ENCODE results near the gene EMC7.
"Not testable (repeated sequence)": the region's sequence is repeated elsewhere in the genome, so short reads cannot be mapped to it uniquely, and the experiment has no call there.

EMC7 gene

GRCh38 chr15:34125945-34126344 lies 24.3 kb upstream of the EMC7 start:
- H3K79me2 ChIP-seq (ENCODE audit: control insufficient read depth, low read length), result no peaks in the 10 kb centered on the region
- no peak overlapping the region for H3K4me3 ChIP-seq (ENCODE audit: low read length)
- no peaks in the 10 kb centered on the region for H3K9me3 ChIP-seq (ENCODE audit: control insufficient read depth, insufficient read depth, low read length)
- no peak overlapping the region for H3K4me2 ChIP-seq (ENCODE audit: low read length)
- no peaks in the 10 kb centered on the region for H3K4me1 ChIP-seq (ENCODE audit: control insufficient read depth, low read length)
- no peaks in the 10 kb centered on the region for H3K36me3 ChIP-seq (ENCODE audit: control insufficient read depth, low read length)
- H3K27me3 ChIP-seq (ENCODE audit: control insufficient read depth, low read length), result peaks cover 6% of the 10 kb centered on the region; the same call in 1 of the 2 replicates
- no peak overlapping the region for H3K27ac ChIP-seq (ENCODE audit: low read depth, low read length)
- H4K20me1 ChIP-seq (ENCODE audit: control insufficient read depth, insufficient read depth, low read depth, low read length), result no peaks in the 10 kb centered on the region
- H3F3A ChIP-seq (ENCODE audit: control insufficient read depth, insufficient read depth), result no peaks in the 10 kb centered on the region
- TF ChIP-seq CTCF (IDR thresholded peaks at IDR 0.05; ENCODE audit: low read depth, low read length, poor library complexity, severe bottlenecking) (no peak), EZH2phosphoT487 (IDR thresholded peaks at IDR 0.05; ENCODE audit: borderline replicate concordance, low read length) (no peak)
- H3K9me2 ChIP-seq (replicated peaks; ENCODE audit: control insufficient read depth, low read length), result no peaks in the 10 kb centered on the region

- no peaks in the 10 kb centered on the region for H3K4me1 ChIP-seq (ENCODE audit: control insufficient read depth, low read length)
- no peak overlapping the region for H3K4me2 ChIP-seq (ENCODE audit: low read length)
- no peak overlapping the region for H3K4me3 ChIP-seq (ENCODE audit: low read length)
- TF ChIP-seq CTCF (IDR thresholded peaks at IDR 0.05; ENCODE audit: low read depth, low read length, poor library complexity, severe bottlenecking), result no peak
- no peak for TF ChIP-seq EZH2phosphoT487 (IDR thresholded peaks at IDR 0.05; ENCODE audit: borderline replicate concordance, low read length)
- no peaks in the 10 kb centered on the region for H3K79me2 ChIP-seq (ENCODE audit: control insufficient read depth, low read length)
- H3K9me3 ChIP-seq (ENCODE audit: control insufficient read depth, insufficient read depth, low read length), result no peaks in the 10 kb centered on the region
- no peaks in the 10 kb centered on the region for H3F3A ChIP-seq (ENCODE audit: control insufficient read depth, insufficient read depth)
- H3K27ac ChIP-seq (ENCODE audit: low read depth, low read length), result no peak overlapping the region
- no peaks in the 10 kb centered on the region for H3K36me3 ChIP-seq (ENCODE audit: control insufficient read depth, low read length)
- peaks cover 6% of the 10 kb centered on the region; the same call in 1 of the 2 replicates for H3K27me3 ChIP-seq (ENCODE audit: control insufficient read depth, low read length)
- H3K9me2 ChIP-seq (replicated peaks; ENCODE audit: control insufficient read depth, low read length), result no peaks in the 10 kb centered on the region
- no peaks in the 10 kb centered on the region for H4K20me1 ChIP-seq (ENCODE audit: control insufficient read depth, insufficient read depth, low read depth, low read length)
These were observed 23.0 kb upstream of the EMC7 start for GRCh38 chr15:34124651-34125050.

- Histone ChIP-seq H3K27ac (ENCODE audit: low read depth, low read length) (no peak overlapping the region), H3F3A (ENCODE audit: control insufficient read depth, insufficient read depth) (no peaks in the 10 kb centered on the region), H3K27me3 (ENCODE audit: control insufficient read depth, low read length) (peaks cover 6% of the 10 kb centered on the region; the same call in 1 of the 2 replicates), H3K4me3 (ENCODE audit: low read length) (no peak overlapping the region), H3K9me3 (ENCODE audit: control insufficient read depth, insufficient read depth, low read length) (no peaks in the 10 kb centered on the region), H3K4me2 (ENCODE audit: low read length) (no peak overlapping the region), H3K9me2 (replicated peaks; ENCODE audit: control insufficient read depth, low read length) (no peaks in the 10 kb centered on the region), H3K4me1 (ENCODE audit: control insufficient read depth, low read length) (no peaks in the 10 kb centered on the region), H4K20me1 (ENCODE audit: control insufficient read depth, insufficient read depth, low read depth, low read length) (no peaks in the 10 kb centered on the region), H3K79me2 (ENCODE audit: control insufficient read depth, low read length) (no peaks in the 10 kb centered on the region), H3K36me3 (ENCODE audit: control insufficient read depth, low read length) (no peaks in the 10 kb centered on the region)
- TF ChIP-seq CTCF (IDR thresholded peaks at IDR 0.05; ENCODE audit: low read depth, low read length, poor library complexity, severe bottlenecking) (no peak), EZH2phosphoT487 (IDR thresholded peaks at IDR 0.05; ENCODE audit: borderline replicate concordance, low read length) (no peak)
These were observed 21.1 kb upstream of the EMC7 start for GRCh38 chr15:34122771-34123183.

- not testable (repeated sequence) for H3K9me2 ChIP-seq (replicated peaks; ENCODE audit: control insufficient read depth, low read length); H3K9me3 ChIP-seq (ENCODE audit: control insufficient read depth, insufficient read depth, low read length); H3K79me2 ChIP-seq (ENCODE audit: control insufficient read depth, low read length); H3F3A ChIP-seq (ENCODE audit: control insufficient read depth, insufficient read depth); H3K4me2 ChIP-seq (ENCODE audit: low read length); H3K27me3 ChIP-seq (ENCODE audit: control insufficient read depth, low read length); H3K36me3 ChIP-seq (ENCODE audit: control insufficient read depth, low read length); H3K4me1 ChIP-seq (ENCODE audit: control insufficient read depth, low read length); H3K4me3 ChIP-seq (ENCODE audit: low read length); H4K20me1 ChIP-seq (ENCODE audit: control insufficient read depth, insufficient read depth, low read depth, low read length); H3K27ac ChIP-seq (ENCODE audit: low read depth, low read length)
These were observed 20.1 kb upstream of the EMC7 start for GRCh38 chr15:34121786-34122185.

GRCh38 chr15:34120420-34120819 lies 18.8 kb upstream of the EMC7 start:
- not testable (repeated sequence) for H3K27ac ChIP-seq (ENCODE audit: low read depth, low read length); H3K4me1 ChIP-seq (ENCODE audit: control insufficient read depth, low read length); H3K9me3 ChIP-seq (ENCODE audit: control insufficient read depth, insufficient read depth, low read length); H3K27me3 ChIP-seq (ENCODE audit: control insufficient read depth, low read length); H3K9me2 ChIP-seq (replicated peaks; ENCODE audit: control insufficient read depth, low read length); H3K4me3 ChIP-seq (ENCODE audit: low read length); H3K36me3 ChIP-seq (ENCODE audit: control insufficient read depth, low read length); H4K20me1 ChIP-seq (ENCODE audit: control insufficient read depth, insufficient read depth, low read depth, low read length); H3K4me2 ChIP-seq (ENCODE audit: low read length); H3F3A ChIP-seq (ENCODE audit: control insufficient read depth, insufficient read depth); H3K79me2 ChIP-seq (ENCODE audit: control insufficient read depth, low read length)

Data from DOHH2 (cell line).